HG03066 (cell line): ENCODE data around the gene PRUNE2.
"Not testable (repeated sequence)": the region's sequence is repeated elsewhere in the genome, so short reads cannot be mapped to it uniquely, and the experiment has no call there.

Experiments
- ATAC-seq: cut with Tn5 transposase; IDR thresholded peaks from one replicate; pipeline ENCODE4 v1.9.1; 2021; ENCODE audit warnings: low read depth; ENCODE audit not compliant: unreplicated experiment

Gene PRUNE2

GRCh38 chr9:76905791-76906646, at the start of gene PRUNE2:
Gene PRUNE2, minus strand, starts transcription at chr9:76906114. Its CDS starts 151 bp downstream, at chr9:76905963.
- no peak for ATAC-seq

DNA sequence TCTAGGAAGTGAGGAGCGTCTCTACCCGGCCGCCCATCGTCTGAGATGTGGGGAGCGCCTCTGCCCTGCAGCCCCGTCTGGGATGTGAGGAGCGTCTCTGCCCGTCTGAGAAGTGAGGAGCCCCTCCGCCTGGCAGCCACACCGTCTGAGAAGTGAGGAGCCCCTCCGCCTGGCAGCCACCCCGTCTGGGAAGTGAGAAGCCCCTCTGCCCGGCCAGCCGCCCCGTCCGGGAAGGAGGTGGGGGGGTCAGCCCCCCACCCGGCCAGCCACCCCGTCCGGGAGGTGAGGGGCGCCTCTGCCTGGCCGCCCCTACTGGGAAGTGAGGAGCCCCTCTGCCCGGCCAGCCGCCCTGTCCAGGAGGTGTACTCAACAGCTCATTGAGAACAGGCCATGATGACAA, 49.5 kb upstream of the PRUNE2 start:
- not testable (repeated sequence) for ATAC-seq

- ATAC-seq = no peak
These were observed 44.0 kb upstream of the PRUNE2 start for GRCh38 chr9:76949865-76950264.

DNA sequence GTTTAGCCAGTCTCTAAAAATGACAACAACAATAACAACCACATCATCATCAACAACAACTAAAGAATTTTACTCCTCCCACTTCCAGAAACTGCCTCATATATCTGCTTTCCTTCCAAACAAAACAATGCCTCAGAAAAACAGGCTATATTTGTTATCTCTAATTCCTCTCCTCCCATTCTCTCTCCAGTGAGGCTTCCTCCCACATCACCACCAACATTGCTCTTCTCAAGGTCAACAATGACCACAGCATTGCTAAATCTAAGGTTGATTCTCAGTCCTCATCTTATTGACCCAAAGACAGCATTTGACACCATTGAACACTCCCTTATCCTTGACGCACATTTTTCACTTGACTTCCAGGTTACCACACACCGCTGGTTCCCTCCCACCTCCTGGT, 38.1 kb upstream of the PRUNE2 start:
- no peak for ATAC-seq

GRCh38 chr9:76943054-76943453, 37.1 kb upstream of the PRUNE2 start:
- no peak for ATAC-seq

DNA sequence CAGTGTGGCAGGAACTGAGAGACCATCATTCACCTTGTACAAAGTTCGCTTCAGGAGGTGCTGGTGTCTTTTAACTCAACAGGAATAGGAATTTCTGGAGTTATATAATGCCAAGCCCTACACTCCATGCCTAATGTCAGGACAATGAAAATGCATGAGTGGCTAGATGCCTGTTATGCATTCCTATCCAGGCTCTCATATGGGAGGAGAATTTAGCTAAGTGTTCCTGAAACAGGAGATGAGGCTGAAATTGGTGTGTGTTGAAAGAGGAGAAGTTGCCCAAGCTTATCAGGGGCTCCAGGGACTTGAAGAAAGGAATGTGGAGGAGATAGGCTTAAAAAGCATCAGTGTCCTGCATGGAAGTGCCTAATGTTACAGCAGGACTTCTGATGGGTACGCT, 26.8 kb upstream of the PRUNE2 start:
- no peak for ATAC-seq

DNA sequence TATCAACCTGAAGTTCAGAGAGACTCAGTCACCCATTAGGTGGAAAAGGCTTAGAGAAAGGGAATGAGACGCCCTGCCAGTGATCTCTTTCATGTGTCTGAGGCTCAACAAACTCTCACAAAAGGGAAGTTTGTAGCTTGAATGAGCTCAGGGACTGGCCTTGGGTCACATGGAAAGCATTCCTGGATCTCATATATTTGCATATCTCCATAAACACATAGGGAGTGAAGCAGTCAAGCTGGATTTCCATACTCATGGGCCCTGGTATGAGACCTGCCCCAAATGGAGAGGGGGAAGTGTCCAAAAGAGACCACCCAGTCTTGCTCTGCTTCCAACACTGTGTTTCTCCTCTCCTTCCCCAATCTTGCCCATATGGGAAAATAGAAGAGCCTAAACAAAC, 26.4 kb upstream of the PRUNE2 start:
- ATAC-seq = no peak

DNA sequence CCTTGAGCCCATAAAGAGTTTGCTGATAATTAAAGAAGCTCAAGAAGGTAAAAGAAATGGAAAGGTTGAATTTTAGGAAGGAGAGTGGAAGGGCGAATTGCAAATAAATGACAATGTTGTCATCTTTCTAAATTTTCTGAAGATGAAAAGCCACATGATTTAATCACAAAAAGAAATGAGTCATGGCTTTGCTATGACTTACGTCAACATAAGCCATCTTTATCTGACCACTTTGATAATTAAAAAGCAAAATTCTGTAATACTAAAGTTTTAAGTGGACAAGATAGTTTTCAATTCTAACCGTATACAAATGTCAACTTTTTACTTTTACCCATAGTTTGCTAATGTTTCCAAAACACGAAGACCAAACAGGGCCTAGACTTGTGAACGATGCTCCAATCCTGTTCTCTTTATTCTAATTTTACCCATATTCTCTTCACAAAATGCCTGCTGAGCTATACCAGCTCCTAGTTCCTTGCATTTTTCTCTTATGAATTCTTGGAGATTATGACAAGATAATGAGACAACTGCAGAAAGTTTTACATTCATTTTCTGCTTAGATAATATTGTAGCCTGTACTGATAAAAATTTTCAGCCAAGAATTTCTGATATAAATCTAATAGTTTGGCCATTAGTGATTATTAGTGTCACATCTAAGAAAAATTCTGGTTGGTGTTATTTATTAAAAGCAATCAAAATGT, 21.8 kb upstream of the PRUNE2 start:
- no peak for ATAC-seq

- ATAC-seq = no peak
These were observed 20.9 kb upstream of the PRUNE2 start for GRCh38 chr9:76926846-76927245.

- ATAC-seq = no peak
These were observed 20.4 kb upstream of the PRUNE2 start for GRCh38 chr9:76926324-76926741.

DNA sequence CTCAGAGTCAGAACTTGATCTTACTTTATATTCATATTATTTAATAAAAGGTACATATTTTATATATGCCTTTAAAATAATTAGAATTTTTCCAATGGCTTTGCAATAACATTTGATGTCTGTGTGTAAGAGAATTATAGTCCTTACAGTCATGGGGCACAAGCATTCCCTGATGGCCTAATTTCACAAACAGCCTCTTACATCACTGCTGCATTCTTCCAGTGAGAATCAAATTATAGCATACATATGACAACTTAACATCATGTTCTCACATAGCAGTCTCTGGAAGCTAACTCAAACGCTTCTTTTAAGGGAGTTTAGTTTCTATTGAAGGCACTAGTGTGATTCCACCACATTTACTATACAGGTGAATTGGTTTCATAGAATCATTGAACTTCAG, 15.3 kb upstream of the PRUNE2 start:
- no peak for ATAC-seq

DNA sequence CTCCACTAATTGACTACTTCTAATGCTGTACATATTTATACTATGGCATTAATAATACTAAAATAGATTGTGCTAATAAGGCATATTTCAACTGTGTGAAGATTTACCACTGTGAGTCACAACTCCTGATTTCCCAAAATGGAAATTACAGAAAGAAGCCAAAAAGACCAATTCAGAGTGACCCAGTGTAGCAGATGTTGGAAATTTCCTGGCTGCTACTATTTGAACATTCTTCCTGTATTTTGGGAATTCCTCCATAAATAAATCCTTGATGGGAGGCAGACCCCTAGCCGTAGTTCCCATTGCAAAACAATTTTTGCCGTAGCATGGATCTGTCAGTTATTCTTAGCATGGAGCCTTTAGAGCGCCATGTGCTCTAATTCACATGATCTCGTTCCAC, 11.4 kb upstream of the PRUNE2 start:
- ATAC-seq = no peak

DNA sequence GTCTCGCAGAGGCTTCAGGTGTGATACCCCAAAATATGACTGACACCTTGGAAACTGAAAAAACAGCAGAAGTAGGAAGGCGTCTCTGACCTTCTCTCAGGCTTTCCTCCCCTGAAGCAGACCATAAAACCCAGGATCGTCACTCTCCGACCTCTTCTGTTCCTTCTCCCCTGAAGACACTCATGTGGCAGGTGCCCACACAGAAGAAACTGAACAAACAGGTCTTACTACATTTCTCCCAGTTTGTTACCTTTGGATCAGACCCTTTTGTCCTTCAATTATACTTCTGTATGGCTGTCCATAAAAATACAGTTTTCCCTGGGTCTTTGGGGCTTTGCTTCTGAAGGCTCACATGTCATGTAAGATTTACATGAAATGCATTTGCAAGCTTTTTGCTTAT, 10.3 kb upstream of the PRUNE2 start:
- ATAC-seq = no peak

- no peak for ATAC-seq
These were observed 7.6 kb upstream of the PRUNE2 start for GRCh38 chr9:76913467-76913866.

GRCh38 chr9:76912636-76913275, 6.8 kb upstream of the PRUNE2 start:
- ATAC-seq = no peak

DNA sequence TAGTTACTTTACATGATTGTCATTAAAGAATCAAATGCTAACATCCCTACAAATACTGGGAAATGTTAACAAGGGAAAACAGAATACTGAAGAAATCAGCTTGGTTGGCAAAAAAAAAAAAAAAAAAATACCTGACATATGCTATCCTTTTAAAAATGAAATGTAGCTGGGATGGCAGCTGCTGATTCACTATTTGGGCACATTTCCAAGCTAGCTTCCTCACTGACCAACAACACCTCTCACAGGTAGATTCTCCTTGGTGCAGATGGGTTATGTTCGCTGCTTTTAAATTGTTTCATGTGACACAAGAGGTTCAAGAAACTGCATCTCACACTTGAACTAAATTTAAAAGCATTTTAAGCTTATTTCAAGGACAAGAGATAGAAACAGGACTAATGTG, 6.1 kb upstream of the PRUNE2 start:
- ATAC-seq = no peak

DNA sequence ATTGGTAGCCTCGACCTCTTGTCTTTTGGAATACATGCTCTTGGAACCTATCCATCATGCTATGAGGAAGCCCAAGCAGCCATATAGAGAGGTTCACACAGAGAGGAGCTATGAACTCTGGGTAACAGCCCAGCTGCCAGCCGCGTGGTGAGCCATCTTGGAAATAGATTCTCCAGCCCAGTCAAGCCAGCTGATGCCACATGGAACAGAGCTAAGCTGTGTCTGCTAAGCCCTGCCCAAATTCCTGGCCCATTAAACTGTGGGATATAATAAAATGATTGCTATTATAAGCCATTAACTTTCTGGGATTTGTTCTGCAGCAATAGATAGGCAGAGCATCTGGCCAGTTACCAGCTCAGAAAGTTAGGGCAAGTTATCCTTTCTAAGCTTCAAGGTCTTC, 4.9 kb upstream of the PRUNE2 start:
- no peak for ATAC-seq

GRCh38 chr9:76906647-76906975, 697 bp upstream of the PRUNE2 start:
- no peak for ATAC-seq

DNA sequence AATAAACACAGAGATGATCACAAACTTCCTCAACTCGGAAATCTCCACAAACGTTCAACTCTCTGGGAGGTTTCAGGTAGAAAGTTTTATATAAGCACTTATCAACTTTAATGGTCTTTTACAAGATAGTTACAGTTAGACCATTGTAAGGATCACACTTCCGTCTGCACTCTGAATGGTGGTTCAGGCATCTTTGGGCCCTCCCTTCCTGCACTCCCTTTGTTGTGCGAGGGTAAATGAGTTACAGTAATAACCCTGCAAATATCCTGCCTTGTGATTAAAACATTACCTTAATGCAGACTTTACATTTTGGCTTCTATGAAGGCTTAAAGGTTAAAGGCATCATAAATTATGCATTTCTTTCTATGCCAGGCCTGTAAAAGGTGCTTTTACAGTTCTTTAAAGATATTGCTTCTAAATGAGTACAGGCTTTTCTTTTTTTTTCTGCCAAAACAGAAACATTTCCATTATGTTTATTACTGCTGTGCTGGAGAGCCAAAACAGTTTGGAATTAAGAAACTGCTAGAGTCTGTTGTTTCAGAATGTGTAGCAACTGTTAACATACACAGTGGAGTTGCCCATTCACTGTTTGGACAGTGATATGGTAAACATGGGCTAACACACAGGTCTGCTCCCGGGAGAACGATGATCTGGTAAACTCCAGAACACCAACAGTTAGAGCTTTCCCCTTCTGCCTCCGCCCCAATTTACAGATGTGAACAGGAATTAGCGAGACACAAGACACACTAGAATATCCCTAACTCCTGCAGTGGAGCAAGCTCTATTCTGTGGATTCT, 1.1 kb downstream of the PRUNE2 start:
- ATAC-seq = no peak

DNA sequence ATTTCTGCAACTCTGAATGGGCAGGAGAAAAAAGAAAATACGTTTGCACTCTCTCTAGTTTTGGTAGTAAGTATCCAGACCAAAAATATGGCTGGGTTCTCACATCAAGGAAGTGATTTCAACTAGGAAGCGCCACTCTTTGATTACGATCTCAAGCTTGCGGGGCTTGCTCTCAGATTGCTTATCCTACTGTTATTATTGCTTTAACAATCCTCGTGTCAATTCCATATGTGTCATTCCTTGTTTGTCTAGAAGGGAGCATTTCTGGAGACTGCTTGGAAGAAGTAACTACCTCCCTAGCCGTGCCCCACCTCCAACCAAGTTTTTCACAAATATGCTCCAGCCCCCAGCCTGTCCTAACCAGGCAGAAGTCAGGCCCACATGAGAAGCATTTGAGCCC, 3.5 kb downstream of the PRUNE2 start:
- no peak for ATAC-seq

DNA sequence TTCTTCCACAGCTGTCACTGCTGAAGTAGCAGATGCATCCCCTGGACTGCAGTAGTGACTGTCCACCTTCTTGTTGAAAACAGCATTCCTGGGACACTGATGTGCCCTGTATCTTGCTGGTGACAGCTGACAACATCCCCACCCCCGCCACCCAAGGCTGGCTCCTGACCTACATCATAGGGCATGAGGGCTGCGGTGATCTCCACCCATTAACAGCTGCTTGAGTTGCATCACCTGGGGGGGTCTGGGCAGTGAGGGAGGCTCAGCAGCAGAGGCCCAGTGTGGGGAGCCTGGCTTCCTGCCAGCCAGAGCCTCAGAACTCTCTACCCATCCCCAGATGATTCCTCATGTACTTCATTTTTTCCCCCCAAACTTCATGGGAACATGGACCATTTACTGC, 4.1 kb downstream of the PRUNE2 start:
- no peak for ATAC-seq
